GM12878 (cell line): Measurements from ENCODE around the gene STEAP4. TPM values are rescaled to one million over a fixed set of nuclear protein-coding genes. Genes with fewer than 3 reads are reported as not detected.

Experiments
- ATAC-seq: fragments of 200-7000 bp; cut with Tn5 transposase; 3 replicates; pipeline ENCODE4 v1.9.1; 2020; ENCODE audit warnings: mild to moderate bottlenecking, moderate library complexity
- BruUV-seq: library from RNA; stranded (reverse); fragments of 400-500 nt; replicated peaks from 2 replicates; lab custom pipeline; 2021; lab: Mats Ljungman, UMichigan
- CTCF ChIA-PET: fragments of 300-600 bp; sonication (Branson Sonifier 250); formaldehyde crosslinking; extraction: SDS; loops from one replicate; lab custom pipeline; 2021; ENCODE audit warnings: inconsistent platforms; lab: Yijun Ruan, JAX
- POLR2A ChIA-PET: fragments of 350-600 bp; formaldehyde crosslinking; extraction: SDS; loops from one replicate; lab custom pipeline; 2021; ENCODE audit warnings: inconsistent platforms; lab: Charles Lee
- RAD21 ChIA-PET: fragments of 300-600 bp; sonication (Branson Sonifier 250); formaldehyde crosslinking; loops from one replicate; lab custom pipeline; 2023; ENCODE audit warnings: antibody characterized with exemption; ENCODE audit not compliant: unreplicated experiment; lab: Charles Lee
- SMC1A ChIA-PET: fragments of 300-600 bp; sonication (Branson Sonifier 250); formaldehyde crosslinking; loops from one replicate; lab custom pipeline; 2023; ENCODE audit not compliant: unreplicated experiment, uncharacterized antibody; lab: Charles Lee
- DNase-seq: peaks from one replicate; pipeline ENCODE4 v3.0.0-alpha.2; 2011; ENCODE audit warnings: low read depth, low spot score
- FAIRE-seq: peaks from 3 replicates; lab custom pipeline; 2011; peaks lifted over from hg19 to GRCh38; lab: Jason Lieb, UNC
- H2AFZ ChIP-seq: 2 replicates; pipeline ENCODE4 v1.6.0; 2011; ENCODE audit warnings: low read depth, low read length, control low read depth; ENCODE audit not compliant: control insufficient read depth
- H3K27ac ChIP-seq: 2 replicates; pipeline ENCODE4 v1.5.1; 2011; ENCODE audit warnings: control low read depth; ENCODE audit not compliant: control insufficient read depth, insufficient read depth
- H3K27me3 ChIP-seq, 2 experiments: replicated peaks in 1 of 2; 2 replicates each; pipeline versions ENCODE4 v1.6.0 to v1.6.1; 2011; ENCODE audit warnings: low read length in 1 of 2; ENCODE audit not compliant: control insufficient read depth in 2 of 2, insufficient read depth in 2 of 2
- H3K36me3 ChIP-seq, 2 experiments: 2 replicates each; pipeline ENCODE4 v1.5.1; 2011; ENCODE audit warnings: low read length in 1 of 2; ENCODE audit not compliant: control insufficient read depth in 2 of 2, insufficient read depth in 2 of 2
- H3K4me1 ChIP-seq: 2 replicates; pipeline ENCODE4 v1.6.1; 2011; ENCODE audit warnings: mild to moderate bottlenecking, low read length, moderate library complexity, mixed read lengths; ENCODE audit not compliant: control insufficient read depth, insufficient read depth
- H3K4me2 ChIP-seq: 2 replicates; pipeline ENCODE4 v1.6.0; 2011; ENCODE audit warnings: control low read depth; ENCODE audit not compliant: control insufficient read depth, insufficient read depth
- H3K4me3 ChIP-seq: fragments of 200-600 bp; sonication (generic); 2 replicates; pipeline ENCODE4 v1.5.1; 2016
- H3K79me2 ChIP-seq: 2 replicates; pipeline ENCODE4 v1.6.0; 2011; ENCODE audit warnings: low read length; ENCODE audit not compliant: control insufficient read depth, insufficient read depth
- H3K9ac ChIP-seq: 2 replicates; pipeline ENCODE4 v1.8.0; 2011; ENCODE audit warnings: low read length, control low read depth, mixed read lengths; ENCODE audit not compliant: control insufficient read depth, insufficient read depth
- H3K9me3 ChIP-seq: replicated peaks from 3 replicates; pipeline ENCODE4 v1.5.1; 2011; ENCODE audit warnings: mild to moderate bottlenecking, low read length; ENCODE audit not compliant: control insufficient read depth, insufficient read depth
- H4K20me1 ChIP-seq: 2 replicates; pipeline ENCODE4 v1.6.0; 2011; ENCODE audit not compliant: control insufficient read depth, insufficient read depth
- ASH2L ChIP-seq: fragments of 300-600, 200-600 bp; sonication (generic); IDR thresholded peaks from 2 replicates; pipeline ENCODE4 v1.6.1; 2017; ENCODE audit warnings: low read depth, mild to moderate bottlenecking, borderline replicate concordance
- CHD4 ChIP-seq: fragments of 200-600 bp; sonication (generic); IDR thresholded peaks from 2 replicates; pipeline ENCODE4 v1.6.1; 2016; ENCODE audit warnings: mild to moderate bottlenecking
- DPF2 ChIP-seq: fragments of 450-650 bp; IDR thresholded peaks from 2 replicates; pipeline ENCODE4 v1.6.1; 2017; ENCODE audit warnings: mild to moderate bottlenecking
- EZH2 ChIP-seq: IDR thresholded peaks from 2 replicates; pipeline ENCODE4 v1.6.1; 2012; ENCODE audit warnings: low read depth, mild to moderate bottlenecking, control low read depth, inconsistent platforms, low read length, borderline replicate concordance; ENCODE audit not compliant: control insufficient read depth
- KDM1A ChIP-seq: fragments of 200-600 bp; sonication (generic); IDR thresholded peaks from 2 replicates; pipeline ENCODE4 v1.6.1; 2016; ENCODE audit warnings: borderline replicate concordance
- MEF2A ChIP-seq: IDR thresholded peaks from 2 replicates; pipeline ENCODE4 v1.6.1; 2011; ENCODE audit warnings: low read depth, mild to moderate bottlenecking, low read length, moderate library complexity; ENCODE audit not compliant: insufficient read depth
- NR2C1 ChIP-seq: fragments of 450-650 bp; IDR thresholded peaks from 2 replicates; pipeline ENCODE4 v1.6.1; 2017; ENCODE audit warnings: antibody characterized with exemption, mild to moderate bottlenecking, moderate library complexity
- RAD21 ChIP-seq: IDR thresholded peaks from 2 replicates; pipeline ENCODE4 v1.6.1; 2011; ENCODE audit warnings: mild to moderate bottlenecking, low read depth, low read length, moderate library complexity; ENCODE audit not compliant: insufficient read depth
- SMAD1 ChIP-seq: fragments of 450-650 bp; IDR thresholded peaks from 2 replicates; pipeline ENCODE4 v1.6.1; 2018; ENCODE audit warnings: mild to moderate bottlenecking, low read depth; ENCODE audit not compliant: partially characterized antibody
- WGBS: methylation state at CpG from one replicate; pipeline ENCODE4 v1.1.6; 2016; ENCODE audit warnings: low lambda C conversion rate; ENCODE audit not compliant: insufficient replicate concordance, insufficient coverage; ENCODE audit errors: missing lambda C conversion rate; 5-methylcytosine and 5-hydroxymethylcytosine counted together
- in situ Hi-C: fragments of 300-500 bp; cut with MboI; formaldehyde crosslinking; loops from 9 replicates; pipeline ENCODE4 v1.14.3; 2018; ENCODE audit warnings: mixed read lengths
- intact Hi-C: fragments of 100-400 bp; cut with micrococcal nuclease; formaldehyde crosslinking; loops from one replicate; pipeline ENCODE4 v1.14.2; 2022; ENCODE audit not compliant: unreplicated experiment
- polyA plus RNA-seq, 11 experiments: library from polyadenylated mRNA; depleted of rRNA in 4 of 11; unstranded in 6 of 11; stranded (reverse) in 5 of 11; fragments of >200 nt; fragmentation: Nextera tagmentation in 4 of 11; fragmentation: Illumina TruSeq in 1 of 11; extraction: Ambion mirVana in 4 of 11; extraction: Trizol in 1 of 11; gene quantifications; 1 replicate in 1 of 11; 2 replicates in 10 of 11; pipeline versions ENCODE4 v1.2.1 to v1.2.3, GENCODE V29; 2011 to 2016; ENCODE audit warnings: inconsistent platforms in 2 of 11, missing spikeins in 2 of 11, low read depth in 1 of 11
- total RNA-seq, 4 experiments: library from RNA; depleted of rRNA in 3 of 4; stranded (reverse); fragments of >200 nt in 3 of 4; fragmentation: Illumina TruSeq in 1 of 4; extraction: Trizol in 1 of 4; gene quantifications; 2 replicates each; pipeline versions ENCODE4 v1.2.1 to v1.2.3, GENCODE V29; 2013 to 2021
- TF ChIP-seq, protein P1 (sequence below): IDR thresholded peaks from 2 replicates; pipeline ENCODE4 v1.6.1; 2012; ENCODE audit warnings: low read length, inconsistent platforms
- TF ChIP-seq, protein P2 (sequence below): fragments of 450-650 bp; IDR thresholded peaks from 2 replicates; pipeline ENCODE4 v1.6.1; 2016; ENCODE audit warnings: mild to moderate bottlenecking, moderate library complexity, borderline replicate concordance
- TF ChIP-seq, protein P3 (sequence below): IDR thresholded peaks from 2 replicates; pipeline ENCODE4 v1.6.1; 2012; ENCODE audit warnings: low read depth, low read length, improper control_type of control experiment
- TF ChIP-seq, protein P4 (sequence below): fragments of 450-650 bp; formaldehyde crosslinking; IDR thresholded peaks from 2 replicates; pipeline ENCODE4 v1.4.0; 2022; ENCODE audit warnings: mild to moderate bottlenecking, moderate library complexity

STEAP4 gene
- total and polyA plus RNA-seq, 10 of the 15 experiments (the other 5 are each of a cell fraction or from before 2014, with no cell fraction given): 0.13 TPM; not detected in 9

DNA sequence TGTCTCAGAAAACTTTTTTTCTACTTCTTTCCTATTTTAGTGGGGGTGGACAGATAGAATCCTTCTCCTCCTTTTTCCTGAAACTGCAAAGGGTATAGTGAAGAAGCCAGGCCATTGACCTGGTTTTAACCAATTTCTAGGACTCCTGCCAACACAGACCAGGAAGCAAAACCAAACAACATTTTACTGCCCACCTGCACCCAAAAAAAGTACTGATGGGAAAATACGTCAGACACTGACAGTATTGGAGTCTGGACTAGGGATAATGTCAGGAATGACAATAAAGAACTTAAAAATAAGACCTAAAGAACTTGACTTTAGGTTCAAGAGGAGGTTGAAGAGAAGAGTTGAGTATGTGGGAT is 5.0 kb upstream of the STEAP4 start:
- 0% methylated on average over 1 of the region's 1 CpG for WGBS
- Histone ChIP-seq H3K27me3 (no peaks in the 10 kb centered on the region), H3K4me2 (no peak overlapping the region), H3K4me3 (no peak overlapping the region), H4K20me1 (no peaks in the 10 kb centered on the region), H3K9ac (no peak overlapping the region), H3K27ac (no peak overlapping the region), H3K36me3 (no peaks in the 10 kb centered on the region), H3K79me2 (no peaks in the 10 kb centered on the region), H3K9me3 (no peaks in the 10 kb centered on the region), H2AFZ (no peak overlapping the region), H3K4me1 (no peaks in the 10 kb centered on the region)
- no TSS peak for BruUV-seq
- ChIA-PET CTCF (no interaction called here), RAD21 (interaction anchor here (1.2 kb wide), 1 partner anchor 35 kb away, joined by 3 read pairs; no protein-coding TSS in a partner anchor), POLR2A (no interaction called here), SMC1A (interaction anchor here (1.1 kb wide), 2 partner anchors 36 to 134 kb away, joined by 3 read pairs; no protein-coding TSS in a partner anchor)
- ATAC-seq (no peak), FAIRE-seq (no peak), DNase-seq (no peak)
- intact Hi-C loops (no loop called here), in situ Hi-C loops (no loop called here)
- TF ChIP-seq, protein P1, sequence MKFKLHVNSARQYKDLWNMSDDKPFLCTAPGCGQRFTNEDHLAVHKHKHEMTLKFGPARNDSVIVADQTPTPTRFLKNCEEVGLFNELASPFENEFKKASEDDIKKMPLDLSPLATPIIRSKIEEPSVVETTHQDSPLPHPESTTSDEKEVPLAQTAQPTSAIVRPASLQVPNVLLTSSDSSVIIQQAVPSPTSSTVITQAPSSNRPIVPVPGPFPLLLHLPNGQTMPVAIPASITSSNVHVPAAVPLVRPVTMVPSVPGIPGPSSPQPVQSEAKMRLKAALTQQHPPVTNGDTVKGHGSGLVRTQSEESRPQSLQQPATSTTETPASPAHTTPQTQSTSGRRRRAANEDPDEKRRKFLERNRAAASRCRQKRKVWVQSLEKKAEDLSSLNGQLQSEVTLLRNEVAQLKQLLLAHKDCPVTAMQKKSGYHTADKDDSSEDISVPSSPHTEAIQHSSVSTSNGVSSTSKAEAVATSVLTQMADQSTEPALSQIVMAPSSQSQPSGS: no peak
- TF ChIP-seq SMAD1 (no peak), MEF2A (no peak), ASH2L (no peak), KDM1A (no peak), NR2C1 (no peak), EZH2 (no peak), CHD4 (no peak), DPF2 (no peak), RAD21 (no peak)
- TF ChIP-seq, protein P2, sequence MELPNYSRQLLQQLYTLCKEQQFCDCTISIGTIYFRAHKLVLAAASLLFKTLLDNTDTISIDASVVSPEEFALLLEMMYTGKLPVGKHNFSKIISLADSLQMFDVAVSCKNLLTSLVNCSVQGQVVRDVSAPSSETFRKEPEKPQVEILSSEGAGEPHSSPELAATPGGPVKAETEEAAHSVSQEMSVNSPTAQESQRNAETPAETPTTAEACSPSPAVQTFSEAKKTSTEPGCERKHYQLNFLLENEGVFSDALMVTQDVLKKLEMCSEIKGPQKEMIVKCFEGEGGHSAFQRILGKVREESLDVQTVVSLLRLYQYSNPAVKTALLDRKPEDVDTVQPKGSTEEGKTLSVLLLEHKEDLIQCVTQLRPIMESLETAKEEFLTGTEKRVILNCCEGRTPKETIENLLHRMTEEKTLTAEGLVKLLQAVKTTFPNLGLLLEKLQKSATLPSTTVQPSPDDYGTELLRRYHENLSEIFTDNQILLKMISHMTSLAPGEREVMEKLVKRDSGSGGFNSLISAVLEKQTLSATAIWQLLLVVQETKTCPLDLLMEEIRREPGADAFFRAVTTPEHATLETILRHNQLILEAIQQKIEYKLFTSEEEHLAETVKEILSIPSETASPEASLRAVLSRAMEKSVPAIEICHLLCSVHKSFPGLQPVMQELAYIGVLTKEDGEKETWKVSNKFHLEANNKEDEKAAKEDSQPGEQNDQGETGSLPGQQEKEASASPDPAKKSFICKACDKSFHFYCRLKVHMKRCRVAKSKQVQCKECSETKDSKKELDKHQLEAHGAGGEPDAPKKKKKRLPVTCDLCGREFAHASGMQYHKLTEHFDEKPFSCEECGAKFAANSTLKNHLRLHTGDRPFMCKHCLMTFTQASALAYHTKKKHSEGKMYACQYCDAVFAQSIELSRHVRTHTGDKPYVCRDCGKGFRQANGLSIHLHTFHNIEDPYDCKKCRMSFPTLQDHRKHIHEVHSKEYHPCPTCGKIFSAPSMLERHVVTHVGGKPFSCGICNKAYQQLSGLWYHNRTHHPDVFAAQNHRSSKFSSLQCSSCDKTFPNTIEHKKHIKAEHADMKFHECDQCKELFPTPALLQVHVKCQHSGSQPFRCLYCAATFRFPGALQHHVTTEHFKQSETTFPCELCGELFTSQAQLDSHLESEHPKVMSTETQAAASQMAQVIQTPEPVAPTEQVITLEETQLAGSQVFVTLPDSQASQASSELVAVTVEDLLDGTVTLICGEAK: no peak
- TF ChIP-seq, protein P3, sequence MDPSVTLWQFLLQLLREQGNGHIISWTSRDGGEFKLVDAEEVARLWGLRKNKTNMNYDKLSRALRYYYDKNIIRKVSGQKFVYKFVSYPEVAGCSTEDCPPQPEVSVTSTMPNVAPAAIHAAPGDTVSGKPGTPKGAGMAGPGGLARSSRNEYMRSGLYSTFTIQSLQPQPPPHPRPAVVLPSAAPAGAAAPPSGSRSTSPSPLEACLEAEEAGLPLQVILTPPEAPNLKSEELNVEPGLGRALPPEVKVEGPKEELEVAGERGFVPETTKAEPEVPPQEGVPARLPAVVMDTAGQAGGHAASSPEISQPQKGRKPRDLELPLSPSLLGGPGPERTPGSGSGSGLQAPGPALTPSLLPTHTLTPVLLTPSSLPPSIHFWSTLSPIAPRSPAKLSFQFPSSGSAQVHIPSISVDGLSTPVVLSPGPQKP: no peak
- TF ChIP-seq, protein P4, sequence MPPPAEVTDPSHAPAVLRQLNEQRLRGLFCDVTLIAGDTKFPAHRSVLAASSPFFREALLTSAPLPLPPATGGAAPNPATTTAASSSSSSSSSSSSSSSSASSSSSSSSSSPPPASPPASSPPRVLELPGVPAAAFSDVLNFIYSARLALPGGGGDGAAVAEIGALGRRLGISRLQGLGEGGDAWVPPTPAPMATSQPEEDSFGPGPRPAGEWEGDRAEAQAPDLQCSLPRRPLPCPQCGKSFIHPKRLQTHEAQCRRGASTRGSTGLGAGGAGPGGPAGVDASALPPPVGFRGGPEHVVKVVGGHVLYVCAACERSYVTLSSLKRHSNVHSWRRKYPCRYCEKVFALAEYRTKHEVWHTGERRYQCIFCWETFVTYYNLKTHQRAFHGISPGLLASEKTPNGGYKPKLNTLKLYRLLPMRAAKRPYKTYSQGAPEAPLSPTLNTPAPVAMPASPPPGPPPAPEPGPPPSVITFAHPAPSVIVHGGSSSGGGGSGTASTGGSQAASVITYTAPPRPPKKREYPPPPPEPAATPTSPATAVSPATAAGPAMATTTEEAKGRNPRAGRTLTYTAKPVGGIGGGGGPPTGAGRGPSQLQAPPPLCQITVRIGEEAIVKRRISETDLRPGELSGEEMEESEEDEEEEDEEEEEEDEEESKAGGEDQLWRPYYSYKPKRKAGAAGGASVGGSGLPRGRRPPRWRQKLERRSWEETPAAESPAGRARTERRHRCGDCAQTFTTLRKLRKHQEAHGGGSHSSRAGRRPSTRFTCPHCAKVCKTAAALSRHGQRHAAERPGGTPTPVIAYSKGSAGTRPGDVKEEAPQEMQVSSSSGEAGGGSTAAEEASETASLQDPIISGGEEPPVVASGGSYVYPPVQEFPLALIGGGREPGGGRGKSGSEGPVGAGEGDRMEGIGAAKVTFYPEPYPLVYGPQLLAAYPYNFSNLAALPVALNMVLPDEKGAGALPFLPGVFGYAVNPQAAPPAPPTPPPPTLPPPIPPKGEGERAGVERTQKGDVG (CRISPR knock-in tag): no peak
